ENCODE data around the gene CRYGC. TPM values are rescaled to one million over a fixed set of nuclear protein-coding genes. Genes with fewer than 3 reads are reported as not detected.
"Not testable (repeated sequence)": the region's sequence is repeated elsewhere in the genome, so short reads cannot be mapped to it uniquely, and the experiment has no call there.

Gene CRYGC
- total and polyA plus RNA-seq, 8 donors = not detected

DNA sequence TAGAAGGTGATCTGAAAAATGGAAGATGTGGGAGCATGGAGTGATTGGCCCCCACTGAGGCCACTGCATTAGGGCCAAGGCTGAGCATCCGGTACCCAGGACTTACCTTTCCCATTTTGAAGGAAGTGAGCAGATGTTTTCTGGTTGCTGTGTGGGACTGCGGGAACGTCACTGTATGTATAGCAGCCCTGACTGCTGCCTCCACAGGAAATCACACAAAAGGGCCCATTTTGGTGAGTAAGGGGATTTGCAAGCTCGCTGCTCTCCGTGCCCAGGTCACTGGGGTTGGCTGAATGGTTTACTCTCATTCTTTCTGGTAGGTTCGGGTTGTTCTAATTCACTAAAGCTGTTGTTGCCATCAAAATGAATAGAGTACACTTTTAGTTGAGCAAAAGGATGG, 16.4 kb upstream of the CRYGC start, which contains the start of gene CRYGB:
TSS of gene CRYGB (minus strand) at position 153 of the 400 bp plus-strand sequence. CDS start at position 115, 38 bp downstream.
- no peak for DNase-seq
- TF ChIP-seq EP300 (IDR thresholded peaks at IDR 0.05) (no peak), POLR2A (IDR thresholded peaks at IDR 0.05) (no peak), POLR2AphosphoS5 (IDR thresholded peaks at IDR 0.05) (no peak)
- TF ChIP-seq, protein P1, sequence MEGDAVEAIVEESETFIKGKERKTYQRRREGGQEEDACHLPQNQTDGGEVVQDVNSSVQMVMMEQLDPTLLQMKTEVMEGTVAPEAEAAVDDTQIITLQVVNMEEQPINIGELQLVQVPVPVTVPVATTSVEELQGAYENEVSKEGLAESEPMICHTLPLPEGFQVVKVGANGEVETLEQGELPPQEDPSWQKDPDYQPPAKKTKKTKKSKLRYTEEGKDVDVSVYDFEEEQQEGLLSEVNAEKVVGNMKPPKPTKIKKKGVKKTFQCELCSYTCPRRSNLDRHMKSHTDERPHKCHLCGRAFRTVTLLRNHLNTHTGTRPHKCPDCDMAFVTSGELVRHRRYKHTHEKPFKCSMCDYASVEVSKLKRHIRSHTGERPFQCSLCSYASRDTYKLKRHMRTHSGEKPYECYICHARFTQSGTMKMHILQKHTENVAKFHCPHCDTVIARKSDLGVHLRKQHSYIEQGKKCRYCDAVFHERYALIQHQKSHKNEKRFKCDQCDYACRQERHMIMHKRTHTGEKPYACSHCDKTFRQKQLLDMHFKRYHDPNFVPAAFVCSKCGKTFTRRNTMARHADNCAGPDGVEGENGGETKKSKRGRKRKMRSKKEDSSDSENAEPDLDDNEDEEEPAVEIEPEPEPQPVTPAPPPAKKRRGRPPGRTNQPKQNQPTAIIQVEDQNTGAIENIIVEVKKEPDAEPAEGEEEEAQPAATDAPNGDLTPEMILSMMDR (IDR thresholded peaks at IDR 0.05) = no peak
- H3K4me3 ChIP-seq = no peak within 1 kb of the TSS
- no peaks in the 10 kb centered on the region for H3K27me3 ChIP-seq
- 61 to 80% (median 63%) methylated on average over 6 of the region's 6 CpGs for WGBS, 5 donors
- peaks cover 0 to 11% (median 3%) of the 10 kb centered on the region in 4 donors for H3K4me1 ChIP-seq
- no peak within 1 kb of the TSS for H3K27ac ChIP-seq
- no peaks in the 10 kb centered on the region for H3K36me3 ChIP-seq
- H3K9me3 ChIP-seq = no peaks in the 10 kb centered on the region
- intact Hi-C loops (cut with DNase I; ENCODE audit: low total_unique reads) = no loop called here

DNA sequence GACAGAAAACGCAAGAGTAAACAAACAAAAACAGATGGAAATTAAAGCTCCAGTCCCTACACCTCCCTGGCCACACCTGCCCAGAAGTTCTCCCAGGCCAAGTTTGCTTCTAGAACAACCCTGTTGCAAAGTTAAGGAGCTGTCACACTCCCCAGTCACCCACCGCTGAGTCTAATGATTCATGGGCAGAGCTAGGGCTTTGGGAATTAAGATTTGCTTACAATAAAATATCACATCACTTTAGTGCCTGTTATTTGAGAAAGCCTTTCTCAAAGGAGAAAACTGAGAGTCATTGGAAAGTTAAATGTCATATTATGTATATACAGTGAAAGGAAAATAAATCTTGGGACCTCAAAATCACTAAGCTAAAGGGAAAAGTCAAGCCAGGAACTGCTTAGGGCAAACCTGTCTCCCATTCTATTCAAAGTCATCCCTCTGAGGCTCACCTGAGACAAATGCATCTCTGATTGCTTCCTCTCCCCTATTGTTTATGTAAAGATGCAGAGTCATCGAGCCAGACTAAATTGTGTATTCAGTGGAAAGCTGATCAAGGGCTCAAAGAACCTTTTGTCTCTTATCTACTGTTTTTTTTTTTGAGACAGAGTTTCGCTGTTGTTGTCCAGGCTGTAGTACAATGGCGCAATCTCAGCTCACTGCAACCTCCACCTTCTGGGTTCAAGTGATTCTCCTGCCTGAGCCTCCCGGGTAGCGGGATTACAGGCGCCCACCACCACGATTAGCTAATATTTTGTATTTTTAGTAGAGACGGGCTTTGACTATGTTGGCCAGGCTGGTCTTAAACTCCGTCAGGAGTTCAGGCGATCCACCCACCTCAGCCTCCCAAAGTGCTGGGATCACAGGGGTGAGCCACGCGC, 13.5 kb upstream of the CRYGC start:
- intact Hi-C loops (cut with DNase I; ENCODE audit: low total_unique reads) = no loop called here

DNA sequence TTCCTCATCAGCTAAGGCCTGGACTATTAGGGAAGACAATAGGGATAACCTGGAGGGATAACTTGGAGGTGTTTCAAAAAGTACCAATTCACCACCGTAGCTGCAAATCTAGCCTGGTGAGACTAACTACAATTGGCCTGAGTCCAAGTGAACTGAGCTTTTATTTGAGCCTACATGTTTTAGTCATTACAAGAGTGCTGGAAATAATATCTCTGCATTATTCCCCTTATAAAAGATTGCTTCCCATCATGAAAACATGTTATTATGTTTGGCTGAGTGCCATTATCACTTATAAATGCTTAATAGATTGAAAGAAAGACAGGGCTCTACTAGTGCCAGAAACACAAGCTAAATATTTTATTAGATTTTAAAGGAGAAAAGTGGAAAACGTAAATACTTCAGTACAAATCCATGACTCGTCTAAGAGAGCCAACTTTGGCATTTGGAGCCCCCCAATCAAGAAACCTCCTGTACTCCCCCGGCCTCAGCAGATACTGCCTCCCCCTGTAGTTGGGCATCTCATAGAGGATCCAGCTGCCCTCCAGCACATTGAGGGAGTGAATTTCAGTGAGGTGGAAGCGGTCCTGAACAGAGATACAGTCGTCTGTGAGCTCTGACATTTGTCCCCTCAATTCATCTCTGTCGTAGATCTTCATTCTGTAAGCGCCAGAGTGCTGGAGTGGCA, 12.8 kb upstream of the CRYGC start:
- intact Hi-C loops (cut with DNase I; ENCODE audit: low total_unique reads) = no loop called here
- TF ChIP-seq POLR2A (IDR thresholded peaks at IDR 0.05) (no peak), EP300 (IDR thresholded peaks at IDR 0.05) (no peak), POLR2AphosphoS5 (IDR thresholded peaks at IDR 0.05) (no peak)
- TF ChIP-seq, protein P1 (IDR thresholded peaks at IDR 0.05) = no peak
- no peaks in the 10 kb centered on the region for H3K27me3 ChIP-seq
- WGBS, 5 donors = 37 to 50% (median 44%) methylated on average over 8 of the region's 8 CpGs
- peaks cover 0 to 11% (median 3%) of the 10 kb centered on the region in 4 donors for H3K4me1 ChIP-seq
- H3K36me3 ChIP-seq = no peaks in the 10 kb centered on the region
- H3K9me3 ChIP-seq = no peaks in the 10 kb centered on the region
- DNase-seq = peak in 1 of 2 donors; percentile 55
- no peak overlapping the region for H3K4me3 ChIP-seq
- H3K27ac ChIP-seq = no peak overlapping the region

More for the DNA sequence above, 13.5 kb upstream of the CRYGC start:
- Histone ChIP-seq H3K9me3 (no peaks in the 10 kb centered on the region), H3K4me3 (no peak overlapping the region), H3K27me3 (no peaks in the 10 kb centered on the region), H3K36me3 (no peaks in the 10 kb centered on the region), H3K27ac (no peak overlapping the region), H3K4me1 (peaks cover 0 to 11% (median 3%) of the 10 kb centered on the region in 4 donors)
- TF ChIP-seq POLR2A (IDR thresholded peaks at IDR 0.05) (no peak), POLR2AphosphoS5 (IDR thresholded peaks at IDR 0.05) (no peak), EP300 (IDR thresholded peaks at IDR 0.05) (no peak)
- TF ChIP-seq, protein P1 (IDR thresholded peaks at IDR 0.05) = no peak
- 30 to 64% (median 31%) methylated on average over 12 to 14 of the region's 14 CpGs for WGBS, 5 donors
- no peak for DNase-seq

DNA sequence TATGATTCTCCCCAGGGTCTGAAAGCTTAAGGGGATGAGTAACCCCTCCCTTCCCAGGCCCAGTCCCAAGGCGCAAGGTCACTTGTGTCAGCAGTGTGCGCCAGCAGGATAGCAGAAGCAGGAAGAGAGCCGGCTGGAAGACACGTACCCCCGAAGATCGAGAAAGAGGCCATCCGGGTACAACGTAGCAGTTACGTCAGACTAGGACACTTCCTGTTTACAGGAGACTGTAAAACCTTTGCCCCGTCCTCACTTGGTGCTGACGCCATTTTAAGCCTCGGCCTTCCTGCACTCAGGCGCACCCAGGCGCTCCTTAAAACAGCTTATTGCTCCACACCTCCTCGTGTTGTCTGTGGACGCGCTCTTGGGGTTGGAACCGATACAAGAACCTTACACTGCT, 9.8 kb upstream of the CRYGC start:
- TF ChIP-seq, protein P1 (IDR thresholded peaks at IDR 0.05) = no peak
- TF ChIP-seq EP300 (IDR thresholded peaks at IDR 0.05) (no peak), POLR2AphosphoS5 (IDR thresholded peaks at IDR 0.05) (no peak), POLR2A (IDR thresholded peaks at IDR 0.05) (no peak)
- WGBS, 5 donors = 88 to 90% (median 90%) methylated on average over 18 of the region's 18 CpGs
- Histone ChIP-seq H3K4me1 (peaks cover 0 to 21% (median 6%) of the 10 kb centered on the region in 4 donors), H3K9me3 (no peaks in the 10 kb centered on the region), H3K4me3 (no peak overlapping the region), H3K36me3 (no peaks in the 10 kb centered on the region), H3K27ac (no peak overlapping the region), H3K27me3 (no peaks in the 10 kb centered on the region)
- DNase-seq = no peak
- intact Hi-C loops (cut with DNase I; ENCODE audit: low total_unique reads) = no loop called here

DNA sequence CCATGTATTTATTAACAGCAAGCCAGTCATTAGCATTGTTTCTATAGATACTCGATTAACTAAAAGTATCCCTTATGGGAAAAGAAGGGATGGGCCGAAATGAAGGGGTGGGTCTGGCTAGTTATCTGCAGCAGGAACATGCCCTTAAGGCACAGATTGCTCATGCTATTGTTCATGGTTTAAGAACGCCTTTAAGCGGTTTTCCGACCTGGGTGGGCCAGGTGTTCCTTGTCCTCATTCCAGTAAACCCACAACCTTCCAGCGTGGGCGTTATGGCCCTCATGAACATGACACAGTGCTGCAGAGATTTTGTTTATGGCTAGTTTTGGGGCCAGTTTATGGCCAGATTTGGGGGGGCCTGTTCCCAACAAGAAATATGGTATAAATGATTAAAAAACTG, 8.7 kb upstream of the CRYGC start:
- H3K4me3 ChIP-seq; H3K9me3 ChIP-seq; intact Hi-C loops (cut with DNase I; ENCODE audit: low total_unique reads); H3K36me3 ChIP-seq; H3K27ac ChIP-seq; DNase-seq; H3K27me3 ChIP-seq: not testable (repeated sequence)
- H3K4me1 ChIP-seq = peaks cover 0 to 21% (median 6%) of the 10 kb centered on the region in 4 donors
- 92 to 97% (median 94%) methylated on average over 7 of the region's 7 CpGs for WGBS, 5 donors

All from stomach (tissue), 9 donors.